GM21423 (cell line): ENCODE data around the gene CCP110.
"Not testable (repeated sequence)": the region's sequence is repeated elsewhere in the genome, so short reads cannot be mapped to it uniquely, and the experiment has no call there.

ENCODE experiments used
- ATAC-seq: cut with Tn5 transposase; IDR thresholded peaks from one replicate; pipeline ENCODE4 v1.9.1; 2021; ENCODE audit warnings: mild to moderate bottlenecking, moderate library complexity; ENCODE audit not compliant: unreplicated experiment

The CCP110 gene

DNA sequence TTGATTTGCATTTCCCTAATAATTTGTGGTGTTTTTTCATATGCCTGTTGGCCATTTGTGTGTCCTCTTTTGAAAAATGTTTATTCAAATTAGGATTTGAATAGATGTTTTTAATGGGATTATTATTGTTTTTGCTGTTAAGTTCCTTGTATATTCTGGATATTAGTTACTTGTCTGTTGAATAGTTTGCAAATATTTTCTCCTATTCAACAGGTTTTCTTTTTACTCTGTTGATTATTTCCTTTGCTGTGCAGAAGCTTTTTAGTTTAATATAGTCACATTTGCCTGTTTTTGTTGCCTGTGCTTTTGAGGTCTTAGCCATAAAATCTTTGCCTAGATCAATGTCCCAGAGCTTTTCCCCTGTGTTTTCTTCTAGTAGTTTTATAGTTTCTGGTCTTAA lies 11.4 kb upstream of the CCP110 start:
- no peak for ATAC-seq

DNA sequence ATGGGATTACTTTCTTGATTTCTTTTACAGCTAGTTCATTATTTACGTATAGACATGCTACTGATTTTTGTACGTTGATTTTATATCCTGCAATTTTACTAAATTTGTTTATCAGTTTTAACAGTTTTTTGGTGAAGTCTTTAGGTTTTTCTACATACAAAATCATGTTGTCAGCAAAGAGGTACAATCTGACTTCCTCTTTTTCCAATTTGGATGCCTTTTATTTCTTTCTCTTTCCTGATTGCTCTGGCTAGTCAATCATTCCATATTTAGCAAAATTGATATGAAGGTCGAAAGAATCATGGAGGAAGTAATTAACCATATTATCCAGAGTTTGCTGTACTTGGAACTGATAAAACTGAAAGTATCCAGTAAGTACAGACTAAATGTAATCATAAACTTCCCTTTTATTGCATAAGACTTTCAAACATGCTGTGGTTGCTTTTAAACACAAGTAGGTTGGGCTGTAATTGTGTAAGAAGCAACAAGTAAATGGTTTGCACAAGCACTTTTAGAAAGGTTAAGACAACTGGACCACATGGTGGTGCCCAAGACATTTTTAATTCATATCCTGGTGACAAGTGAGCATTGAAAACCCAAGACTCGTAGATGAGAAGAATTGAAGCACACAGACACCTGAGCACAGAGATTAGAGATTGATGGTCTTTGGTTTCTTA lies 10.2 kb upstream of the CCP110 start:
- no peak for ATAC-seq

DNA sequence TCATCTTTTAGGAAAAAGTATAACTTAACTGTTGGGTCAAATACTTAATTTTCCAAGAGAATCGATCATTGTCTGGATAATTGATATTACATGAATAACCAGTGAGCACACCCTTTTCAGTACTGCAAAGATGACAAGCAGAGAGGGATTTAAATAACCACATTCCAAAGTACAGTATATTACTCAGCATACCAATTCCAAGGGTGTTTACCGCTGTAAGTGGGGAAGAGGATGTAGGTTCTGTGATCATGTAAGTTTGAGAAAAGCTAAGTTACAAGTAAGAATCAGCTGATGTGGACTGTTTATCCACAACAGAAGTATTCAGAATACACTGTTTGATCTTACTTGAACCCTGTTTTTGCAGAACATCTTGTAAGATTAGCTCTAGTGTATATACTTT lies 8.0 kb upstream of the CCP110 start:
- no peak for ATAC-seq

DNA sequence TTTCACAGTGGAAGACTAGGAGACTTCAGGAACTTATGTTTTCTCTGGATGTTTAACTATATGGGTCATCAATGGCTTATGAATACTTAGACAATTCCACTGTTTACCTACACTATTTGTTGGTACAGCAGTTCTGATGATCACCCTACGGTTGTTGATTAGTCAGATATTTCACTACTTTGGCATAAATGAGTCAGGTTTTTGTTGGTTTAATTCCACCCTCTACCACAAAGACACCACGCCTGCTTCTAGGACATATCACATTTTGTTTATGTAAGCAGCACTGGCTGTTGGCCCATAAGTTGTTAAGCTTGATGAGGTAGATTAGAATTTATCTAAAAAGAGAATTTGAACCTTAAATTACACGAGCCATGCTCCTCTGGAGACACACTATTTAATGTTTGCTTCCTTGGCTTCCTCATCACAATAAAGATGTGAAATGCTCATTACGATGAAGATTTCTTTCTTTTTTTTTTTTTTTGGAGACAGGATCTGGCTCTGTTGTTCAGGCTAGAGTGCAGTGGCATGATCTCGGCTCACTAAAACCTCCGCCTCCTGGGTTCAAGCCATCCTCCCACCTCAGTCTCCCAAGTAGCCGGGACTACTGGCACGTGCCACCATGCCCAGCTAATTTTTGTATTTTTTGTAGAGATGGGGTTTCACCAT lies 6.2 kb upstream of the CCP110 start:
- ATAC-seq = no peak

DNA sequence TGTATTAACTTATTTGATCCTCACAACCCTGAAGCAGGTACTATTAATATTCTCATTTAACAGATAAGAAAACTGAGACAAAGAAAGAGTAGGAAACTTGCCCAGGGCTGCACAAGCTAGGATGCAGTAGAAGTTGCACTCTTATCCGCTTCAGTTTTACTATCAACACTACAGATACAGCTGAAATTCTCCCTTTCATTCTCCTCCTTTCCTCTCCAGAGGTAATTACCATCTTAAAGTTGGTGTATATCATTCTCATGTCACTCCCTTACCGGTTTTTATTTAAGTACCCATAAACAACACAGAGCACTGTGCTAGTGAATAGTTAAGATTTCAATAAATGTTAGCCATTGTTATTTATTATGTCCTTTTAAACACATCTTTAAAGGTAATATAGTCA lies 5.4 kb upstream of the CCP110 start:
- ATAC-seq = no peak

DNA sequence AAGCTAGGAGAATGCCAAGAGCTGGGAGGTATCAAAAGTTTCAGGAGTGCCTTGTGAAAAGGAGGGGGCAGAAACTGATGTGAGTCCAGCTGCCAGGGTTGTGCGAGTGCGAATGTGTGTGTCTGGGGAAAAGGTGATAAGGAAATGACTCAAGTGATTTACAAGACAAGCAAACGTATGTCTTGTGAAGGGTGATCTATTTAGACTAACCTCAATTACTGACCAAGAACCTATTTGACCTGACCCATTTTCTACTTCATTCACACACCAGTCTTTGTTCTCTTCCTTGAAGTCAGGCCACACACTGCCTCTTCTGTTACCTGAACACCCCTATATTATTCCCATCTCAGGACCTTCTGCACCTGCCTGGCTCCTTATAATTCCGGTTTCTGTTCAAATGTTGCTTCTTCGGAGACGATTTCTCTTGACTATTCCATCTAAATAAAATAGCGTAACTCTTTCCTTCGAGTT lies 2.8 kb upstream of the CCP110 start:
- ATAC-seq = no peak

DNA sequence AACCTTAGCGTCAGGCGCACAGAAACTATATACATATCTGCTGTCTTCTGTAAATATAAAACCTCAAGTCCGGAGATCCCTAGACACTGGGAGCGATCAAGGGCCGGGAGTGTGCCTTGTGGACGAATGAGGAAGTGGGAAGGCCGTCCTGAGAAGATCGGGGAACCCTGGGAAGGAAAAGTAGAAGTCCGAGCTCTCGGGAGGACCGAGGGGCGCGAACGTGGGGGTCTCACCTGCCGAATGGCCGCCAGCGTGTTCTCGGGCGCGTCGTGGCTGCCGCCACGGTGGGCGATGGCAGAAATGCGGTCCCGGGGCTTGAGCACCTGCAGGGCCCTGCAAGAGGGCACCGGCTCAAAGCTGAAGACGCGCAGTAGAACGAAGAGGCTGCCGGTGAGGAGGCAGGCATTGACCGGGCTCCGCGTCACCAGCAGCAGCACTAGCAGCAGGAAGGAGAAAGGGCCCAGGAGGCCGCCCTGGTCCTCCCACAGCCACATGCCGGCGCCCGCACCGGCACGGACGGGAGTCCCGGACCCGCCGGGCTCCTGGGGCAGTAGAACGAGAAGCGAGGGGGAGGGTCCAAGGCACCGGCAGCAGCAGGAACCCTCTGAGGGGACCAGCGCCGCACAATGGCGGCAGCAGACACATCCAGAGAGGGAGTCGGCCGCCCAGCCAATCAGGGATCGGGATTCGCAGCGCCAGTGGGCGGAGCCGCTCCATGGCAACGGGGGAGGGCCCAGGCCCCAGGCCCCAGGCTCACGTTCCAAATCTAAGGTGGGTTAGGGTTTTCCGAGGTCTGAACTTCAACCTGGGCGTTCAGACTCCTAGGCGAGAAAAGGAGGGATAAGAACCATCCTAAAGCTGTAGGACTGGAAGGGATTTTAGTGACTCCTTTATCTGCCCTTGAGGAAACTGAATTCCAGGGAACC lies 2.0 kb upstream of the CCP110 start, which contains the start of gene GDE1:
Gene GDE1, minus strand, starts transcription at position 628 of the 926 bp plus-strand sequence. Its CDS starts 134 bp downstream, at position 494.
- peak; percentile 78 for ATAC-seq

DNA sequence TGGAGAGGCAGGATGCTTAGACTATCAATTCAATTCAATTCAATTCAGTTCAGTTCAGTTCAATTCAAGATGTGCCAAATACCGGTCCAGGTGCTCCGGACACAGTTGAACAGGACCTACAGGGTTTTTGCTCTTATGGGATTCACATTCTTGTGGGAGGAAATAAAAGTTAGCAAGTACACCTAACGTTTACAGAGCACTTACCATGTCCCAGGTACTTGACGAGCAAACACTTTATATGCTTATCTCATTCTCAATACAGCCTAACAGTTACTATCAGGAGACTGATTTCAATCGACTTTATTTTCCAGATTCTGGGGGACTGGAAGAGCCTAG lies 1.4 kb upstream of the CCP110 start:
- no peak for ATAC-seq

DNA sequence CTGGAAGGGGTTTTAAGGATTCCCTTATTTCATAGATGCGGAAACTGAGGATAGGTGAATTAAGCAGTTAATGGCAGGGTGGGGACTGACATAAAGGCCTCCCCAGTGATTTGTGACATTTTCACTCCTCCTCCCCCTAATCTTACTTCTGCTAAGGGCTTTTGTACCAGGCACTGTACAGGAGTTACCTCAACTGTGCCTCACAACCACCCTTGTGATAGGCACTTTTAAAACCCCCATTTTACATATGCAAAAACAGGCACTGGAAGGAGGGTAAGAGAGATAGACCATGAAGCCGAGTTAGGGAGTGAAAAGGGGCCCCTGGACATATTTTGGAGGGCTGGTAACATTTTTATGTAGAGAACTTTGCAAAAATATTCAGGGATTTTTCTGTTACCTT lies 982 bp upstream of the CCP110 start:
- no peak for ATAC-seq

DNA sequence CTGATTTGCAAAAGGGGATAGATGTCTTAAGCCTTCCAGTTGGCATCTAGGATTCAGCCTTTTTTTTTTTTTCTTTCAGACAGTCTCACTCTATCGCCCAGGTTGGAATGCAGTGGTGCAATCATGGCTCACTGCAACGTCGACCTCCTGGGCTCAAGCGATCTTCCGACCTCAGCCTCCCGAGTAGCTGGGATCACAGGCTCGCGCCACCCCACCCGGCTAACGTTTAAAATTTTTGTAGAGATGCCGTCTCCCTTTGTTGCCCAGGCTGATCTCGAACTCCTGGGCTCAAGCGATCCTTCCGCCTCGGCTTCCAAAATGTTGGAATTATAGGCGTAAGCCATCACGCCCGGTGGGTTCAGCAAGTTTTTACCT lies 571 bp upstream of the CCP110 start:
- ATAC-seq = no peak

DNA sequence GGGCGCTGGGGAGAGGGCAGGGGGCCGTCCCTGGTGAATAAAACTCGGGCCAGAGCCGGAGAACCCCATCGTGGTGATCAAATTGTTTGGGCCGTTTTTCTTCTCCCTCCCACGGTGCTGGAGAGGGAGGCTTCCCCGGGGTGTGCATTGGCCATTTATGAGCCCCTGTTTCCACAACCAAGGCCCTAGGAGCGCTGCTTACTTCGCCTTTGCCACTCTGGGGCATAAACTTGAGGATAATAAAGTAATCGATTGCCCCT lies 544 bp downstream of the CCP110 start:
- ATAC-seq = no peak

DNA sequence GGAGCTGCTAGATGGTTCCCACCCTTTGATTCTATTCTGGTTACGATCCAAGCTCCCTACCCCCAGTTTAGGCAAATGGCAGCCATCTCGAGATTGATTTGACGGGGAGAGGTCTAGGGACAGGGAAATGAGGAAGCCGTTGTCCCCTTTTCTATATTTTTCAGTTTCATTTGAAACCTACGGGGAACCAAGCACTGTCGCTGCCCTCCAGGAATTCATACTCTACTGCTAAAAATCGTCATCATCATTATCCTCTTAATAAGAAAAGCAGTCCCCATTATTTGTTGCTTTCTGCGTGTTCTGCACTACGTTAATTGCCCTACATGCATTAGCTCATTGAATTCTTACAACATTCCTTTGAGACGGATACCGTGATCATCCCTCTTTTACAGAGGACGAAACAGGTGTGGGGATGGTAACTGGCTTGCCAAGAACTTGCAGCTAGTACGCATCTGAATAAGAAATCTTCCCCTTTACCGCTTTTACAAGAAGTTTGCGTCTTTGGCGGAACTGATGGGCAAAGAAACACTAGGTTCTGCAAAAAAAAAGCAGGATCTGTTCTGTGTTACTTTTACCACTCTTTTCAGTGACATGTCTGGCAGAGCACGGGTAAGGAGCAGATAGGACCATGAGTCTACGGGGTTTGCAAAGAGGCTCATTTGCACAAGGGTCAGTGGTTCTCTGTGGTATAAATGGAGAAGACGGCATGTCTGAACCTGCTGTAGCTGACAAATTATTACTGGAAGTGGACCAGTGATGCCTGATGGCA lies 1.1 kb downstream of the CCP110 start:
- no peak for ATAC-seq

DNA sequence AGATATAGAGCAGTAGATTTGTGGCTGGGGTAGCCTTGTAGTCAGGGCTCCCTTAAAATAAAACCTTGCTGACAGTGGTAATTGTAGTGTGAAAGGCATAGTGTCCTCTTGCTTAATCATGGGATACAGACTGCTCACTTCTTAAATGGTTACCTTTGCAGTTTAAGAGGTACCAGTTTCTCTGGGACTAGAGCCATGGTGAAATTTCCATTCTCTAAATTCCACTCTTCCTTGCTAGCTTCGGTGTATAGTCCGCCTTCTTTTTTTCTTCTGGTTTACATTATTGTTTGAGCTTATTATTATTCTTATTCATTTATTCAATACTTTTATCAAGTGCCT lies 1.6 kb downstream of the CCP110 start:
- ATAC-seq = no peak

DNA sequence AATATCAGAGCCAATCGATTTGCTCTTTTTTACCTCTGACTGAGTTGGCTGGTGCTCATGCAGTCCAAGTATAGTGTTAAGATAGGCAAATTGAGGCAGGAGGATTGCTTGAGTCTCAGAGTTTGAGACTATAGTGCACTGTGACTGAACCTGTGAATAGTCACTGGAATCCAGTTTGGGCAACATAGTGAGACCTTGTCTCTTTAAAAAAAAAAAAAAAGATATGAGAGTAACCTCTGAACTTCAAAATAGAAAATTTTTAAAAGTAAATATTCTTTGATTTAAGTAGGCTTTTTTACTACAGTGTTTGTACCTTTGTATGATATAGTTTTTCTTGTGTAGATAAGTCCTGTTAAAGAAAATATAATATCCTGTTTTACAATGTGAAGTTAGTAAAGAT lies 3.4 kb downstream of the CCP110 start:
- no peak for ATAC-seq

DNA sequence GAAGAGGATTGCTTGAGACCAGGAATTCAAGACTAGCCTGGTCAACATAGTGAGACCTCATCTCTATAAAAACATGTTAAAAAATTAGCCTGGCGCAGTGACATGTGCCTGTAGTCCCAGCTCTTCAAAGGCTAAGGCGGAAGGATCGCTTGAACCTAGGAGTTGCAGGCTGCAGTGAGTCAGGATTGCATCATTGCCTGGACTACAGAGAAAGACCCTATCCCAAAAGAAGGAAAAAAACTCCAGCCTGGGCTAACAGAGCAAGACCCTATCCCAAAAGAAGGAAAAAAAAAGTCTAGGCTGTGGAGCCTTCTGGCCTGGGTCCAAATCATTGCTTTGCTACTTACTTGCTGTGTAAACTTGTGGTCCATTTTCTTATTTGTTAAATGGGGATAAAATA lies 4.9 kb downstream of the CCP110 start:
- no peak for ATAC-seq

DNA sequence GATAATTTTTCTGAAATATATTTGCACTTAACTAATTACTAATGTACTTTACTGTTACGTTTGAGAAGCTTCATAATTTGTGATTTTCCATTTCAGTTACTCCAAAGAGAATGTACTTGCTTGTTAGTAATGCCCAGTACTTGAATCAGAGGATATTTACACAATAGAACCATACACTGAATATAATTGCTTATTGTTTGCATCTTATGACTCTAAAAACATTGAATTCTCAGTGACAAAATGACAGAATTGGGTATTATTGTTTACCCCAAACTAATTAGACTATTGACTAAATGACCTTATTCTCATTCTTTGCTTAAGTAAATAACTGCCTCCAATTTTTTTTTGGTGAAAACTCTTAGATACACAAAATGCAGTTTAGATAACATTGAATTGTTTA lies 8.9 kb downstream of the CCP110 start:
- ATAC-seq = no peak

DNA sequence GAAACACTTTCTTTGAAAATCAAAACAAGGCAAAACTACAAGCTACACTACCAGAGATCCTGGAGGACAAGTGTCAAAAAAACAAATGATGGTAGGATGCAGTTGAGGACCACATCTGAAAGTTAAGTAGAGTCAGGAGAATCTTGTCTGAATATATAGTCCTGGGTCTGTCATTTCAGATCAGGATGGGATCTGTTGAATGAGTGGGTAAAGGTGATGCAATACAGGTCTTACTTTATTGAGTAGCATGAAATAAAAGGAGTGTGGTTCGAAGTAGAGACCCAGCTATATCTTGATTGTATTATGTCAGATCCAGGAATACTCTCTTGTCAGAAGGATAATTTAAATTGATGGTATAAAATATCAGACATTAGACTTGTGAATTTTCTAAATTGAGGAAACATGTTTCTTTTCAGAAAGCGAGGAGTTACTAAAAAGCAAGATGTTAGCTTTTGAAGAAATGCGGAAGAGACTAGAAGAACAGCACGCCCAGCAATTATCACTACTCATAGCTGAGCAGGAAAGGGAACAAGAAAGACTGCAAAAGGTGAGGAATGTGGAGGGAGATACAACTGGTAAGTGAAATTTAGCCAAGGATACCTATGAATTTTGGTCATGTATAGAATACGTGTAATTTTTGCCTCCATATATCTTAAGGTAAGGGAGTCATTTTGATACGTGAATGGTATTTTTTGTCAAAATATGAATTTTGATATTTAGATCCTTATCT lies 16.7 kb downstream of the CCP110 start:
- ATAC-seq = no peak

DNA sequence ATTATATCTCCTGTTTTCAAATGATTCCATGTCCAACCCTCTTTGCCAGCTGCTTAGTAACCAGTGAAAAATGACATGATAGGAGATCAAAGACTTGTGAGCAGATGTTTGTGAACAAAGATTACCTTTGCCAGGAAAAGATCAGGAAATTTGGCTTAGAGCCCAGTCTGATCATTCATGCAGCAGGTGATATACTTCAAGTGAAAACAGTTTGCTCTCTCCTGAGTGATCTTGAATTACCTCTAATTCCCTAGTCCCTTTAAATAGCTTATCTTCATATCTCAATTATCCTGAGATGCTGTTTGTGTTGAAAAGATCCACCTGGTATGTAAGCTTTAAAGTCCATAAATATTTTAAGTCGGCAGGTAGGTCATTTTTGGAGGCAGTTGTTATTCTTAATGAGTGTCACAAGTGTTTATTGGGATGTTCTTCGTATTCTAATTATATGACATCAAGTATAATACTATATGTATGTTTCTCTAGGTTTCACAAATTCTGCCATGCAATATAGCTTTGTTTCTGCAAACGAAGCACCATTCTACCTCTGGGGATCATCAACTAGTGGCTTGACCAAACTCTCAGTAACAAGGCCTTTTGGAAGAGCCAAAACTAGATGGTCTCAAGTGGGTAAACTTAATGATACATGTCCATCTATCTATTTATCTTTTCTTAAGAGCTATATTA lies 18.5 kb downstream of the CCP110 start:
- ATAC-seq = no peak

DNA sequence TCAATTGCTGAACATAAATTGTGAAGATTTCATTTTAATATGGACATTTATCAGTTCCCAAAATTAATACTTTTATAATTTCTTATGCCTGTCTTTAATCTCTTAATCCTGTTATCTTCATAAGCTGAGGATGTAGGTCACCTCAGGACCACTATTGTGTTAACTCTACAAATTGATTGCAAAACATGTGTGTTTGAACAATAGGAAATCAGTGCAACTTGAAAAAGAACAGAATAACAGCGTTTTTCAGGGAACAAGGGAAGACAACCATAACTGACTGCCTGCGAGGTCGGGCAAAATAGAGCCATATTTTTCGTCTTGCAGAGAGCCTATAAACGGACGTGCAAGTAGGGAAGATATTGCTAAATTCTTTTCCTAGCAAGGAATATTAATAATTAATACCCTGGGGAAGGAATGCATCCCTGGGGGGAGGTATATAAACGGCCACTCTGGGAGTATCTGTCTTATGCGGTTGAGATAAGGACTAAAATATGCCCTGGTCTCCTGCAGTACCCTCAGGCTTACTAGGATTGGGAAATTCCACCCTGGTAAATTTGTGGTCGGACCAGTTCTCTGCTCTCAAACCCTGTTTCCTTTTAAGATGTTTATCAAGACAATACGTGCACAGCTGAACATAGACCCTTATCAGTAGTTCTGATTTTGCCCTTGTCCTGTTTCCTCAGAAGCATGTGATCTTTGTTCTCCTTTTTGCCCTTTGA lies 19.7 kb downstream of the CCP110 start:
- ATAC-seq = not testable (repeated sequence)

DNA sequence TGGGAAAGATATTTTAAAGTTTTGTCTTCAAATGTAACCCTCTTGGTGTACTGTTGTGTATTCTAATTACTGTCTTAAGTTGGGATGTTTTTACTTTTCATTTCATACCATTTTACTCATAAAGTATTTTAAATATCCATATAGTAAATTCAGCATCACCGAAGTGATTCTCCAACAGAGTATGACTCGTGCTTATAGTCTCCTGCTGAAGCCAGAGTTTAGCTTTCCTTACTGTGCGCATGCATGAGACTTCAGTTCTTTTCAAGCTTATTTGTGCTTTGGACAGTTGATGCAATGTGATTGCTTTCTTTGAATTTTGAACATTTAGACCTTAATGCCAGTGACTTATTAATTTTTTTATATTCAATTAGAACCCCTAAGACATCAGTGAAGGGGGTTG lies 24.4 kb downstream of the CCP110 start:
- ATAC-seq = no peak
